ENCODE results near the gene ENTREP3.
"Not testable (repeated sequence)": the region's sequence is repeated elsewhere in the genome, so short reads cannot be mapped to it uniquely, and the experiment has no call there.

ENTREP3 gene

DNA sequence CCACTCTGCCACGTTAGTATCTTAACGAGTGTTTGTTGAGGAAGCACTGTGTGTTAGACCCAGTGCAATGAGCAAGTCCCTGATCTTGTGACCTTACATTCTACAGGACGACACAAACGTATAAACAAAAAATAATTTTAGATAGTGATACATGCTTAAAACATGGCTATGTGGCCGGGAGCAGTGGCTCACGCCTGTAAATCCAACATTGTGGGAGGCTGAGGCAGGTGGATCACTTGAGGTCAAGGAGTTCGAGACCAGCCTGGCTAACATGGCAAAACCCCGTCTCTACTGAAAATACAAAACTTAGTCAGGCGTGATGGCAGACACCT is 27.2 kb downstream of the ENTREP3 start:
- no peak for DNase-seq
- H3K36me3 ChIP-seq (ENCODE audit: control insufficient read depth, insufficient read depth, low read length), result no peaks in the 10 kb centered on the region
- peak overlapping the region; percentile 82 for H3K27ac ChIP-seq (ENCODE audit: insufficient read depth, low read length, poor library complexity, severe bottlenecking)

DNA sequence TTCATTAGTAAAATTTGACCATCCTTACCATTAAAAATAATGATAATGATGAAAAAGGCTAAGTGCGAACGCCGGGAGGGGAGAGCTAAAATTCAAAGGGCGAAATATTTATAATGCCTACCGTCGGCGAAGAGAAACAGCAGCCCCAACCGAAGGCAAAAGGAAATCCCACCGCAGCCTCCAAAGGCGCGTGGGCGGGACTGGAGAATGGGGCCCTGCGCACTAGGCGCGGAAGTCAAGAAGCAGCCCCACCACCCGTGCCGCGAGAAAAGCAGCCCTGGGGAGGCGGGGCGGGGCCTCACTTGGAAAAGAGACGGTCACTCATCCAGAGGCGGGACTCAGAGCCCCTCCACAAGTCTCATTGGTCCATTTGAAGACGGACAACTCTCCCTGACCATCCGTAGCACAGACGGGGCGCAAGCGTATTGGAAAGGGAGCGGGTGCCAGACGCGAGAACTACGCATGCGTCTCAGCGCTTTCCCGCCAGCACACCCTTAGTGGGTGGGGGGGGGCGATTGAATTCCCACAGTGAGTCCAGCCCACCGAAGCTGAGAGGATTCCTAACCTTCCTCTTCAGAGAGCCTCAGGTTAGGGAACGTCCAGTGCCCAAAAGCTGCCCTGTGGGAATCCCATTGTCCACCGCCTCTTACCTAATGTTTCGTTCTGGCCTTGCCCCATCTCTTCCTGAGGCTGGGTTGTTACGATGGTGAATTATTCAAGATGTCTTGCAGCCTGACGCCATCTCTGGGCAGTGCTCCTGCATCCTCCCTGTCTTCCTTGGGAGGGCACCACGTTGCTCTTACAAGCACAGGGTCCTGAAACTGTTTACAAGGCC is 27.8 kb downstream of the ENTREP3 start:
- no peaks in the 10 kb centered on the region for H3K27me3 ChIP-seq (replicated peaks; ENCODE audit: control insufficient read depth, insufficient read depth, low read length, poor library complexity, severe bottlenecking)
- H3K9me3 ChIP-seq (ENCODE audit: control insufficient read depth, low read length), result no peaks in the 10 kb centered on the region
- peak; percentile 96 to 97 (median 96) for DNase-seq
- peaks cover 9% of the 10 kb centered on the region for H3K4me1 ChIP-seq (ENCODE audit: control insufficient read depth, insufficient read depth, low read length, poor library complexity, severe bottlenecking)
- H3K4me3 ChIP-seq (ENCODE audit: insufficient read depth, low read depth, low read length, poor library complexity, severe bottlenecking), result peak overlapping the region; percentile 57
- peak overlapping the region; percentile 82 for H3K27ac ChIP-seq (ENCODE audit: insufficient read depth, low read length, poor library complexity, severe bottlenecking)
- H3K36me3 ChIP-seq (ENCODE audit: control insufficient read depth, insufficient read depth, low read length), result no peaks in the 10 kb centered on the region

More for the DNA sequence above, 27.2 kb downstream of the ENTREP3 start:
- Histone ChIP-seq H3K9me3 (ENCODE audit: control insufficient read depth, low read length) (no peaks in the 10 kb centered on the region), H3K27me3 (replicated peaks; ENCODE audit: control insufficient read depth, insufficient read depth, low read length, poor library complexity, severe bottlenecking) (no peaks in the 10 kb centered on the region), H3K4me3 (ENCODE audit: insufficient read depth, low read depth, low read length, poor library complexity, severe bottlenecking) (peak overlapping the region; percentile 57), H3K4me1 (ENCODE audit: control insufficient read depth, insufficient read depth, low read length, poor library complexity, severe bottlenecking) (peaks cover 9% of the 10 kb centered on the region)

DNA sequence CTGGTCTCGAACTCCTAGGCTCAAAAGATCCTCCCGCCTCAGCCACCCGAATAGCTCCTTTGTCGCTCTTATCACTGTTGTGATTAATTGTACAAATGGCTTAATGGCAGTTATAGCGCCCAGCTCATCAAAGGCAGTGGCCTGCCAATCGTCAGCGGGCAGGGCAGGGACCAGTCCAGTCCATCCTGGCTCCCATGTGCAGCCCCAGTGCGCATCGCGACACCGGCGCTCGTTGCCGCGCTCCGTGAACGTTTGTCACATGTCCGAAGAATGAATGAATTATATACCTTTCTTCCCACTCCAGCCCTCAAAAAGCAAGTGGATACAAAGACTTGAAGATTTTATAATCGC is 28.4 kb downstream of the ENTREP3 start:
- DNase-seq, result no peak

DNA sequence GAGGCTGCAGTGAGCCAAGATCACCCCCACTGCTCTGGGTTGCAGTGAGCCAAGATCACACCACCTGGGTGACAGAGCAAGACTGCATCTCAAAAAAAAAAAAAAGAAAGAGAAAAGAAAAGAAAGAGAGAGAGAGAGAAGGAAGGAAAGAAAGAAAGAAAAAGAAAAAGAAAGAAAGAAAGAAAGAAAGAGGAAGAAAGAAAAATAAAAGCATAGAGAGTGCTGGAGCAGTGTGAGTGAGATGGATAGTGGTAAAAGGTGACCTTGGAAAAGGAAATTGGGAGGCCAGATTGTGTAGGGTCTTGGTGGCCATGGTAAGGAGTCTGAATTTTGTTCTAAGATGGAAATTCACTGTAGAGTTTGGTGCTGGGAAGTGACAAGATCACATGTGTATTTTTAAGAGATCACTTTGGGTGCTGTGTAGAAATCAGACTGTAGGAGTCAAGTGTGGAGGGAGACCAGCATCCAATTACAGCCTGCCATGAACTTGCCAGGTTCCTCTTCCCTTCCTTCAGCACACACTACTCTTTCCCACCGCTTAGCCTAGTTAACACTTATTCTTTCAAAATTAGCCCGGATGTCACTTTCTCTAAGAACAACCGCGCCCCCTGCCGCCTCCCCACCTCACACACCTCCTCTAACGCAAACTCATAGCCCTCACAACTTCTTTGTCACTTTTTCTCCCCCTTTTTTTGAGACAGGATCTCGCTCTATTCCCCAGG is 28.9 kb downstream of the ENTREP3 start:
- Histone ChIP-seq H3K36me3 (ENCODE audit: control insufficient read depth, insufficient read depth, low read length) (no peaks in the 10 kb centered on the region), H3K4me3 (ENCODE audit: insufficient read depth, low read depth, low read length, poor library complexity, severe bottlenecking) (peak overlapping the region; percentile 57), H3K4me1 (ENCODE audit: control insufficient read depth, insufficient read depth, low read length, poor library complexity, severe bottlenecking) (peaks cover 9% of the 10 kb centered on the region), H3K27me3 (replicated peaks; ENCODE audit: control insufficient read depth, insufficient read depth, low read length, poor library complexity, severe bottlenecking) (no peaks in the 10 kb centered on the region), H3K9me3 (ENCODE audit: control insufficient read depth, low read length) (no peaks in the 10 kb centered on the region), H3K27ac (ENCODE audit: insufficient read depth, low read length, poor library complexity, severe bottlenecking) (peak overlapping the region; percentile 82)
- peak; percentile 62 to 70 (median 68) for DNase-seq

More for the DNA sequence above, 28.4 kb downstream of the ENTREP3 start:
- Histone ChIP-seq H3K36me3 (ENCODE audit: control insufficient read depth, insufficient read depth, low read length) (no peaks in the 10 kb centered on the region), H3K4me1 (ENCODE audit: control insufficient read depth, insufficient read depth, low read length, poor library complexity, severe bottlenecking) (peaks cover 9% of the 10 kb centered on the region), H3K27ac (ENCODE audit: insufficient read depth, low read length, poor library complexity, severe bottlenecking) (peak overlapping the region; percentile 82), H3K9me3 (ENCODE audit: control insufficient read depth, low read length) (no peaks in the 10 kb centered on the region), H3K27me3 (replicated peaks; ENCODE audit: control insufficient read depth, insufficient read depth, low read length, poor library complexity, severe bottlenecking) (no peaks in the 10 kb centered on the region), H3K4me3 (ENCODE audit: insufficient read depth, low read depth, low read length, poor library complexity, severe bottlenecking) (peak overlapping the region; percentile 57)

DNA sequence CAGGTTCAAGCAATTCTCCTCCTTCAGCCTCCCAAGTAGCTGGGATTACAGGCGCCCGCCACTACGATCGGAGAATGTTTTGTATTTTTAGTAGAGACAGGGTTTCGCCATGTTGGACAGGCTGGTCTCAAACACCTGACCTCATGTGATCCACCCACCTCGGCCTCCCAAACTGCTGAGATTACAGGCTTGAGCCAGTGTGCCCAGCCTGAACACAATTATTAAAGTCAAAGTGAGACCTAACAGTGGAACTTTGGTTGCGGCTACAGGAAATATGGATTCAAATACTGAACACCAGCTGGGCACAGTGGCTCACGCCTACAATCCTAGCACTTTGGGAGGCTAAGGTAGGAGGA is 29.9 kb downstream of the ENTREP3 start:
- H3K27ac ChIP-seq (ENCODE audit: insufficient read depth, low read length, poor library complexity, severe bottlenecking); H3K27me3 ChIP-seq (replicated peaks; ENCODE audit: control insufficient read depth, insufficient read depth, low read length, poor library complexity, severe bottlenecking); DNase-seq; H3K4me3 ChIP-seq (ENCODE audit: insufficient read depth, low read depth, low read length, poor library complexity, severe bottlenecking); H3K4me1 ChIP-seq (ENCODE audit: control insufficient read depth, insufficient read depth, low read length, poor library complexity, severe bottlenecking); H3K36me3 ChIP-seq (ENCODE audit: control insufficient read depth, insufficient read depth, low read length); H3K9me3 ChIP-seq (ENCODE audit: control insufficient read depth, low read length): not testable (repeated sequence)

DNA sequence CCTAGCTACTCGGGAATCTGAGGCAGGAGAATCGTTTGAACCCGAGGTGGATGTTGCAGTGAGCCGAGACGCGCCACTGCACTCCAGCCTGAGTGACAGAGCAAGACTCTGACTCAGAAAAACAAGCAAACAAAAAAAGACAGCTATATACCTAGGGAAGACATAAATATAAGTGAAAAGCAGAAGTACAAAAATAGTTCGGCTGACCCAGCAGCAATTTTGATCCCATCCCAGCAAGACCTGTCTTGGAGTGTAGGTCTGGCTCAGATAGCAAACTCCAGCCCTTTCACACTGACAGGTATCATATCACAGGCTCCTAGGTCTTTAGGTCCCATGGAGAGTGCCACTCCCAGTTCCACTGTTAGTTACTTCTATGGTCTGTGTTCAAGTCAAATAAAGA is 32.2 kb downstream of the ENTREP3 start:
- Histone ChIP-seq H3K27ac (ENCODE audit: insufficient read depth, low read length, poor library complexity, severe bottlenecking) (no peak overlapping the region), H3K4me1 (ENCODE audit: control insufficient read depth, insufficient read depth, low read length, poor library complexity, severe bottlenecking) (peaks cover 8% of the 10 kb centered on the region), H3K4me3 (ENCODE audit: insufficient read depth, low read depth, low read length, poor library complexity, severe bottlenecking) (no peak overlapping the region), H3K9me3 (ENCODE audit: control insufficient read depth, low read length) (no peaks in the 10 kb centered on the region), H3K27me3 (replicated peaks; ENCODE audit: control insufficient read depth, insufficient read depth, low read length, poor library complexity, severe bottlenecking) (no peaks in the 10 kb centered on the region), H3K36me3 (ENCODE audit: control insufficient read depth, insufficient read depth, low read length) (no peaks in the 10 kb centered on the region)
- no peak for DNase-seq

DNA sequence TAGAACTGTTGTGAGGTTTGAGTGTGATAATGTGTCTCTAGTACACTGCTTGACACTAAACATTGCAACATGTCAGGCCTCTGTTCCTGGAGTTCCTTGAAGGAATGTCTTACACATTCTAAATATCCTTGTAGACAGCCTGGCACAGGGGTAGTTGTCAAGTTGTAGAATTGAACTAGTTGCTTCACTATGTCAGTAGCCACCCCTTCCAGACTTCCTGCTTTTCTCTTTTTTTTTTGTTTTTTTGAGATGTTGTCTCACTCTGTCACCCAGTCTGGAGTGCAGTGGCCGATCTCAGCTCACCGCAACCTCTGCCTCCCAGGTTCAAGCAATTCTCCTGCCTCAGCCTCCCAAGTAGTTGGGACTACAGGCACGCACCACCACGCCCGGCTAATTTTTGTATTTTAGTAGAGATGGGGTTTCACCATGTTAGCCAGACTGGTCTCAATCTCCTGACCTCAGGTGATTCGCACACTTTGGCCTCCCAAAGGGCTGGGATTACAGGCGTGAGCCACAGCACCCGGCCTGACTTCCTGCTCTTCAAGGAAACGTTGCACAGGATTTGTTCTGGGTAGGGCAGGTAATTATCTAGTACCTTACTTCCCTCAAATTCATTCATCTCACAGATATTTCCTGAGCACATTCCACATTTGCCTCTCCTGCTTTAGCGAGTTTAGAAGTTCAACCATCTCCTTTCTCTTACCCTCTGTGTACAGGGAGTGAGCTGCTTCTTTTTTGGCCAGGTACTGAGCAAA is 34.9 kb downstream of the ENTREP3 start:
- H3K36me3 ChIP-seq (ENCODE audit: control insufficient read depth, insufficient read depth, low read length); H3K9me3 ChIP-seq (ENCODE audit: control insufficient read depth, low read length); H3K4me1 ChIP-seq (ENCODE audit: control insufficient read depth, insufficient read depth, low read length, poor library complexity, severe bottlenecking); DNase-seq; H3K4me3 ChIP-seq (ENCODE audit: insufficient read depth, low read depth, low read length, poor library complexity, severe bottlenecking); H3K27me3 ChIP-seq (replicated peaks; ENCODE audit: control insufficient read depth, insufficient read depth, low read length, poor library complexity, severe bottlenecking); H3K27ac ChIP-seq (ENCODE audit: insufficient read depth, low read length, poor library complexity, severe bottlenecking): not testable (repeated sequence)

DNA sequence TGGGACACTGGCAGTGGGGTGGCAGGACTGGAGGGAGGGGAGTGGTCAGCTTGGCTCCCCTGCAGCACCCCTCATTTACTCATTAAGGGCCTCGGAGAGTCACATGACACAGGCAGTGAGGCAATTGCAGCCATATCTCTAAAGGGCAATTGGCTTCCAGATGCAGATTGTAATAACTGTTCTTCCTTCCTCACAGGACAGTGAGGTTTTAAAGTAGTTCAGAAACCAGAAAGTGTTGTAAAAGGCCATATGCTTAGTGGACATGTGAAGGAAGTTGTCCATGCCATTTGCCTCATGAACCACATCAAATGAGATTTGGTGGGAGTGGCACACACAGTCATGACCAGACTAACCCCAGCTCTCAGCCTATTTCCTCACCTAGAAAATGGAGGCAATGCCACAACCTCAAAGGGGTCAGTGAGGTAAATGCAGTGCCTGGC is 35.7 kb downstream of the ENTREP3 start:
- H3K27me3 ChIP-seq (replicated peaks; ENCODE audit: control insufficient read depth, insufficient read depth, low read length, poor library complexity, severe bottlenecking), result no peaks in the 10 kb centered on the region
- no peaks in the 10 kb centered on the region for H3K36me3 ChIP-seq (ENCODE audit: control insufficient read depth, insufficient read depth, low read length)
- no peak overlapping the region for H3K4me3 ChIP-seq (ENCODE audit: insufficient read depth, low read depth, low read length, poor library complexity, severe bottlenecking)
- no peak overlapping the region for H3K27ac ChIP-seq (ENCODE audit: insufficient read depth, low read length, poor library complexity, severe bottlenecking)
- no peak for DNase-seq
- H3K9me3 ChIP-seq (ENCODE audit: control insufficient read depth, low read length), result no peaks in the 10 kb centered on the region
- no peaks in the 10 kb centered on the region for H3K4me1 ChIP-seq (ENCODE audit: control insufficient read depth, insufficient read depth, low read length, poor library complexity, severe bottlenecking)

DNA sequence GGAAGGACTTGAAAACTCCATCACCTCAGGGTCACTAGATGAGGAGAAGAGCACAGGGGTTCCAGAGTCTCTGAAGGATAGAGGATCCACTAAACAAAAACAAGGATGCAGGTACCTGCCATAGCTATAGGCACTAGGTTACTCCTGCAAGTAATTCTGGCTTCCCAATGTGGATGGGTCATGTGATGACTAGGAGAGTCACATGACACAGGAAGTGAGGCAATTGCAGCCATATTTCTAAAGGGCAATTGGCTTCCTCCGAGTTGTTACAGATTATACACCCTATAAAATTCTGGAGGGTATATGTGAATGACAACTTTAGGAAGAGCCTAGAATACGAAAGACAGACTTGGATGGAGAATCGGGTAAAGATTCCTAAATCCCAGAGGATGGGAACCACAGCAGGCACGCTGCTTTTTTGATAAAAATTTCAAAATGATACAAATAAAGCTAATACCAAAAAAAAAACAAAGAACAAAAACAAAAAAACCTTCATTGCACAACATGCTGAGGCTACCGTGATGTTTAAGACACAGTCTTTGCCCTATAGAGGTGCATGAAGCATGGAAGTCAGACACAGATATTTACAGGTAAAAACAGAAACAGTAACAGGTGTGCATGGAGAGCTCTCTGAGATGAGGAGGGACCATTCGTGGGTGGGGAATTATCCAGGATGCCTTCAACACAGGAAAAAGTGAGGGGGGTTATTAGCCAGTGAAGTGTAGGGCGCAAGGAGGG is 36.3 kb downstream of the ENTREP3 start:
- Histone ChIP-seq H3K27me3 (replicated peaks; ENCODE audit: control insufficient read depth, insufficient read depth, low read length, poor library complexity, severe bottlenecking) (no peaks in the 10 kb centered on the region), H3K4me1 (ENCODE audit: control insufficient read depth, insufficient read depth, low read length, poor library complexity, severe bottlenecking) (no peaks in the 10 kb centered on the region), H3K36me3 (ENCODE audit: control insufficient read depth, insufficient read depth, low read length) (no peaks in the 10 kb centered on the region), H3K9me3 (ENCODE audit: control insufficient read depth, low read length) (no peaks in the 10 kb centered on the region), H3K27ac (ENCODE audit: insufficient read depth, low read length, poor library complexity, severe bottlenecking) (no peak overlapping the region), H3K4me3 (ENCODE audit: insufficient read depth, low read depth, low read length, poor library complexity, severe bottlenecking) (no peak overlapping the region)
- DNase-seq, result no peak
